Stimulated activated CD4-positive, alpha-beta T cell treated with anti-CD3 and anti-CD28 coated beads, Interleukin-12 subunit alpha, Interleukin-12 subunit beta, amount 100 ng/mL, for 4 hours (primary cell): ENCODE data around the gene EHMT1.
A peak's percentile ranks its signal among the peaks of the same experiment; 100 is the strongest.

Experiments used
- DNase-seq: peaks from one replicate; pipeline ENCODE4 v3.0.0-alpha.2; 2020

EHMT1 gene

GRCh38 chr9:137745541-137745991, 126.8 kb downstream of the EHMT1 start:
- DNase-seq, result no peak

GRCh38 chr9:137748311-137748710, 129.5 kb downstream of the EHMT1 start:
- DNase-seq, result no peak

- no peak for DNase-seq
Observed at GRCh38 chr9:137748741-137749140, 129.9 kb downstream of the EHMT1 start.

GRCh38 chr9:137749511-137749910, 130.7 kb downstream of the EHMT1 start:
- no peak for DNase-seq

- DNase-seq, result no peak
Observed at GRCh38 chr9:137750007-137750406, 131.2 kb downstream of the EHMT1 start.

GRCh38 chr9:137750566-137750965, 131.8 kb downstream of the EHMT1 start:
- no peak for DNase-seq

GRCh38 chr9:137751616-137752015, 132.8 kb downstream of the EHMT1 start:
- no peak for DNase-seq

GRCh38 chr9:137752426-137752825, 133.6 kb downstream of the EHMT1 start:
- DNase-seq, result no peak

GRCh38 chr9:137753192-137753765, 134.5 kb downstream of the EHMT1 start:
- no peak for DNase-seq

GRCh38 chr9:137755261-137755927, 136.6 kb downstream of the EHMT1 start:
- no peak for DNase-seq

GRCh38 chr9:137756045-137756744, 137.4 kb downstream of the EHMT1 start:
- no peak for DNase-seq

- DNase-seq, result no peak
Observed at GRCh38 chr9:137757139-137757538, 138.3 kb downstream of the EHMT1 start.

- peak; percentile 27 for DNase-seq
Observed at GRCh38 chr9:137757613-137758029, 138.8 kb downstream of the EHMT1 start.

GRCh38 chr9:137758067-137758466, 139.3 kb downstream of the EHMT1 start:
- DNase-seq, result no peak

- DNase-seq, result no peak
Observed at GRCh38 chr9:137759117-137759516, 140.3 kb downstream of the EHMT1 start.

GRCh38 chr9:137759649-137760321, 141.0 kb downstream of the EHMT1 start:
- no peak for DNase-seq

- no peak for DNase-seq
Observed at GRCh38 chr9:137760426-137760825, 141.6 kb downstream of the EHMT1 start.

GRCh38 chr9:137761032-137761431, 142.2 kb downstream of the EHMT1 start:
- no peak for DNase-seq

- no peak for DNase-seq
Observed at GRCh38 chr9:137761793-137762192, 143.0 kb downstream of the EHMT1 start.

- no peak for DNase-seq
Observed at GRCh38 chr9:137762414-137763061, 143.7 kb downstream of the EHMT1 start.

- DNase-seq, result no peak
Observed at GRCh38 chr9:137763271-137763955, 144.6 kb downstream of the EHMT1 start.

GRCh38 chr9:137764171-137764671, 145.4 kb downstream of the EHMT1 start:
- no peak for DNase-seq
